Activated T-cell treated with anti-CD3 and anti-CD28 coated beads, Interleukin-2, amount 50 U/mL, for 72 hours (primary cell): ENCODE measurements around the gene COL13A1. TPM values are rescaled to one million over a fixed set of nuclear protein-coding genes. Genes with fewer than 3 reads are reported as not detected.

Experiments
- ATAC-seq, 2 donors: fragments of 150-1000 bp; cut with Tn5 transposase; replicated peaks in 1 of 2; 2 replicates each; pipeline ENCODE4 v1.10.0; 2021; ENCODE audit warnings: moderate library complexity in 2 of 2, mild to moderate bottlenecking in 1 of 2
- DNase-seq, 2 donors: peaks; one replicate each; pipeline ENCODE4 v3.0.0; 2021 to 2022; ENCODE audit warnings: mixed read lengths in 1 of 2
- H3K27ac Mint-ChIP-seq: one replicate; pipeline ENCODE4 v1.8.0; 2022; ENCODE audit warnings: mild to moderate bottlenecking, moderate library complexity, mixed read lengths
- H3K27me3 Mint-ChIP-seq: one replicate; pipeline ENCODE4 v1.8.0; 2022; ENCODE audit warnings: low read depth, mixed read lengths
- H3K36me3 Mint-ChIP-seq, 2 donors: one replicate each; pipeline ENCODE4 v1.8.0; 2022; ENCODE audit warnings: mixed read lengths in 2 of 2, mild to moderate bottlenecking in 1 of 2; ENCODE audit not compliant: insufficient read depth in 2 of 2
- H3K4me1 Mint-ChIP-seq: one replicate; pipeline ENCODE4 v1.8.0; 2022; ENCODE audit warnings: low read depth, mixed read lengths
- H3K4me3 Mint-ChIP-seq, 2 donors: one replicate each; pipeline ENCODE4 v1.8.0; 2022; ENCODE audit warnings: mild to moderate bottlenecking in 2 of 2, mixed read lengths in 2 of 2, moderate library complexity in 2 of 2
- H3K9me3 Mint-ChIP-seq, 2 donors: one replicate each; pipeline ENCODE4 v1.8.0; 2022; ENCODE audit warnings: mixed read lengths in 2 of 2
- total RNA-seq, 2 donors: library from RNA; stranded (reverse); gene quantifications; one replicate each; pipeline ENCODE4 v1.2.3, GENCODE V29; 2022

COL13A1 gene
- total RNA-seq, 2 donors from 2014 or later = not detected

- ATAC-seq (no peak), DNase-seq (no peak)
- no peaks in the 10 kb centered on the region for H3K9me3 Mint-ChIP-seq
- no peak overlapping the region for H3K4me3 Mint-ChIP-seq
- no peaks in the 10 kb centered on the region for H3K36me3 Mint-ChIP-seq
- no peaks in the 10 kb centered on the region for H3K4me1 Mint-ChIP-seq
- H3K27ac Mint-ChIP-seq = no peak overlapping the region
- peaks cover 6% of the 10 kb centered on the region for H3K27me3 Mint-ChIP-seq
These were observed 32.2 kb upstream of the COL13A1 start for GRCh38 chr10:69769395-69769992.

- Mint-ChIP-seq H3K4me3 (no peak overlapping the region), H3K27ac (no peak overlapping the region), H3K9me3 (no peaks in the 10 kb centered on the region), H3K27me3 (peaks cover 6% of the 10 kb centered on the region), H3K4me1 (no peaks in the 10 kb centered on the region), H3K36me3 (no peaks in the 10 kb centered on the region)
- DNase-seq (no peak), ATAC-seq (no peak)
These were observed 28.6 kb upstream of the COL13A1 start for GRCh38 chr10:69772933-69773704.

GRCh38 chr10:69774596-69774995, 27.1 kb upstream of the COL13A1 start:
- Mint-ChIP-seq H3K27me3 (peaks cover 4% of the 10 kb centered on the region), H3K9me3 (no peaks in the 10 kb centered on the region), H3K36me3 (no peaks in the 10 kb centered on the region), H3K27ac (no peak overlapping the region), H3K4me3 (no peak overlapping the region), H3K4me1 (no peaks in the 10 kb centered on the region)
- DNase-seq (no peak), ATAC-seq (no peak)

GRCh38 chr10:69780077-69780476, 21.6 kb upstream of the COL13A1 start:
- H3K4me3 Mint-ChIP-seq = no peak overlapping the region
- no peaks in the 10 kb centered on the region for H3K36me3 Mint-ChIP-seq
- no peaks in the 10 kb centered on the region for H3K9me3 Mint-ChIP-seq
- ATAC-seq = no peak
- H3K27ac Mint-ChIP-seq = no peak overlapping the region
- no peak for DNase-seq
- no peaks in the 10 kb centered on the region for H3K27me3 Mint-ChIP-seq
- H3K4me1 Mint-ChIP-seq = no peaks in the 10 kb centered on the region

- Mint-ChIP-seq H3K27me3 (no peaks in the 10 kb centered on the region), H3K9me3 (no peaks in the 10 kb centered on the region), H3K36me3 (no peaks in the 10 kb centered on the region), H3K27ac (no peak overlapping the region), H3K4me3 (no peak overlapping the region), H3K4me1 (no peaks in the 10 kb centered on the region)
- DNase-seq = no peak
- ATAC-seq = peak in 1 of 2 donors; percentile 19
These were observed 20.1 kb upstream of the COL13A1 start for GRCh38 chr10:69781576-69781975.

GRCh38 chr10:69783515-69783914, 18.2 kb upstream of the COL13A1 start:
- ATAC-seq (no peak), DNase-seq (no peak)
- H3K36me3 Mint-ChIP-seq = no peaks in the 10 kb centered on the region
- H3K27me3 Mint-ChIP-seq = no peaks in the 10 kb centered on the region
- H3K4me3 Mint-ChIP-seq = no peak overlapping the region
- H3K27ac Mint-ChIP-seq = no peak overlapping the region
- no peaks in the 10 kb centered on the region for H3K4me1 Mint-ChIP-seq
- no peaks in the 10 kb centered on the region for H3K9me3 Mint-ChIP-seq

- no peak for ATAC-seq
- peaks cover 13% of the 10 kb centered on the region for H3K27me3 Mint-ChIP-seq
These were observed 14.9 kb upstream of the COL13A1 start for GRCh38 chr10:69786791-69787190.

GRCh38 chr10:69787681-69788080, 14.0 kb upstream of the COL13A1 start:
- no peaks in the 10 kb centered on the region for H3K4me1 Mint-ChIP-seq
- H3K36me3 Mint-ChIP-seq = no peaks in the 10 kb centered on the region
- no peak overlapping the region for H3K27ac Mint-ChIP-seq
- DNase-seq (no peak), ATAC-seq (no peak)
- no peak overlapping the region for H3K4me3 Mint-ChIP-seq
- peaks cover 16% of the 10 kb centered on the region for H3K27me3 Mint-ChIP-seq
- H3K9me3 Mint-ChIP-seq = peaks cover 0 to 4% of the 10 kb centered on the region in 2 donors

More at GRCh38 chr10:69786791-69787190, 14.9 kb upstream of the COL13A1 start:
- no peaks in the 10 kb centered on the region for H3K4me1 Mint-ChIP-seq
- no peaks in the 10 kb centered on the region for H3K36me3 Mint-ChIP-seq
- H3K27ac Mint-ChIP-seq = no peak overlapping the region
- no peak overlapping the region for H3K4me3 Mint-ChIP-seq
- H3K9me3 Mint-ChIP-seq = peaks cover 0 to 2% of the 10 kb centered on the region in 2 donors
- DNase-seq = no peak

GRCh38 chr10:69789164-69789576, 12.5 kb upstream of the COL13A1 start:
- Mint-ChIP-seq H3K4me1 (no peaks in the 10 kb centered on the region), H3K27ac (no peak overlapping the region), H3K27me3 (peaks cover 27% of the 10 kb centered on the region), H3K4me3 (no peak overlapping the region), H3K9me3 (peaks cover 3 to 4% of the 10 kb centered on the region in 2 donors), H3K36me3 (peaks cover 0 to 1% of the 10 kb centered on the region in 2 donors)
- no peak for ATAC-seq
- no peak for DNase-seq

GRCh38 chr10:69791812-69792211, 9.9 kb upstream of the COL13A1 start:
- peaks cover 35% of the 10 kb centered on the region for H3K27me3 Mint-ChIP-seq
- no peaks in the 10 kb centered on the region for H3K4me1 Mint-ChIP-seq
- no peak overlapping the region for H3K27ac Mint-ChIP-seq

GRCh38 chr10:69792341-69792740, 9.4 kb upstream of the COL13A1 start:
- Mint-ChIP-seq H3K4me3 (no peak overlapping the region), H3K27me3 (peaks cover 40% of the 10 kb centered on the region), H3K27ac (no peak overlapping the region), H3K36me3 (peaks cover 1 to 5% of the 10 kb centered on the region in 2 donors), H3K9me3 (peaks cover 9 to 10% of the 10 kb centered on the region in 2 donors), H3K4me1 (no peaks in the 10 kb centered on the region)
- DNase-seq (no peak), ATAC-seq (no peak)

More at GRCh38 chr10:69791812-69792211, 9.9 kb upstream of the COL13A1 start:
- Mint-ChIP-seq H3K4me3 (no peak overlapping the region), H3K36me3 (peaks cover 1 to 5% of the 10 kb centered on the region in 2 donors), H3K9me3 (peaks cover 9 to 10% of the 10 kb centered on the region in 2 donors)
- ATAC-seq (no peak), DNase-seq (no peak)

GRCh38 chr10:69794673-69795072, 7.0 kb upstream of the COL13A1 start:
- ATAC-seq (no peak), DNase-seq (no peak)
- Mint-ChIP-seq H3K9me3 (peaks cover 9 to 10% of the 10 kb centered on the region in 2 donors), H3K36me3 (peaks cover 1 to 5% of the 10 kb centered on the region in 2 donors), H3K4me3 (no peak overlapping the region), H3K27me3 (peaks cover 61% of the 10 kb centered on the region), H3K27ac (no peak overlapping the region), H3K4me1 (peaks cover 5% of the 10 kb centered on the region)

GRCh38 chr10:69795242-69795934, 6.3 kb upstream of the COL13A1 start:
- H3K36me3 Mint-ChIP-seq = peaks cover 1 to 5% of the 10 kb centered on the region in 2 donors
- H3K4me3 Mint-ChIP-seq = no peak overlapping the region
- no peak for DNase-seq
- no peak overlapping the region for H3K27ac Mint-ChIP-seq
- ATAC-seq = no peak
- H3K9me3 Mint-ChIP-seq = peaks cover 9 to 10% of the 10 kb centered on the region in 2 donors
- H3K27me3 Mint-ChIP-seq = peaks cover 68% of the 10 kb centered on the region
- H3K4me1 Mint-ChIP-seq = peaks cover 5% of the 10 kb centered on the region
